GM18858 (cell line): Measurements from ENCODE around the gene PRR12.

Experiments used
- ATAC-seq: cut with Tn5 transposase; IDR thresholded peaks from one replicate; pipeline ENCODE4 v1.9.1; 2021; ENCODE audit not compliant: unreplicated experiment

Gene PRR12

GRCh38 chr19:49590971-49591730 lies at the start of gene PRR12:
PRR12 (plus strand) TSS chr19:49591182; CDS start chr19:49591655, 473 bp downstream.
- no peak for ATAC-seq

GRCh38 chr19:49541914-49542313 lies 49.1 kb upstream of the PRR12 start:
- no peak for ATAC-seq

GRCh38 chr19:49542446-49542845 lies 48.5 kb upstream of the PRR12 start:
- ATAC-seq = no peak

- no peak for ATAC-seq
Observed at GRCh38 chr19:49543032-49543431, 48.0 kb upstream of the PRR12 start.

GRCh38 chr19:49544154-49544553 lies 46.8 kb upstream of the PRR12 start:
- no peak for ATAC-seq

- ATAC-seq = no peak
Observed at GRCh38 chr19:49546825-49547565, 44.0 kb upstream of the PRR12 start.

- no peak for ATAC-seq
Observed at GRCh38 chr19:49549045-49549444, 41.9 kb upstream of the PRR12 start.

GRCh38 chr19:49551531-49551930 lies 39.5 kb upstream of the PRR12 start:
- no peak for ATAC-seq

GRCh38 chr19:49552749-49553148 lies 38.2 kb upstream of the PRR12 start:
- ATAC-seq = no peak

- ATAC-seq = no peak
Observed at GRCh38 chr19:49553451-49554271, 37.3 kb upstream of the PRR12 start.

- no peak for ATAC-seq
Observed at GRCh38 chr19:49554701-49555181, 36.2 kb upstream of the PRR12 start.

GRCh38 chr19:49555600-49556411 lies 35.2 kb upstream of the PRR12 start:
- ATAC-seq = no peak

- no peak for ATAC-seq
Observed at GRCh38 chr19:49556412-49557398, 34.3 kb upstream of the PRR12 start.

- no peak for ATAC-seq
Observed at GRCh38 chr19:49557641-49558325, 33.2 kb upstream of the PRR12 start.

GRCh38 chr19:49558591-49558990 lies 32.4 kb upstream of the PRR12 start:
- no peak for ATAC-seq

- ATAC-seq = no peak
Observed at GRCh38 chr19:49559443-49559842, 31.5 kb upstream of the PRR12 start.

GRCh38 chr19:49559928-49560327 lies 31.1 kb upstream of the PRR12 start:
- no peak for ATAC-seq

- ATAC-seq = no peak
Observed at GRCh38 chr19:49560358-49560900, 30.6 kb upstream of the PRR12 start.
